Measurements from ENCODE around the gene TSPEAR. TPM values are rescaled to one million over a fixed set of nuclear protein-coding genes. Genes with fewer than 3 reads are reported as not detected.

Gene TSPEAR
- total RNA-seq, 1 experiment from 2014 or later = 0.32 TPM

DNA sequence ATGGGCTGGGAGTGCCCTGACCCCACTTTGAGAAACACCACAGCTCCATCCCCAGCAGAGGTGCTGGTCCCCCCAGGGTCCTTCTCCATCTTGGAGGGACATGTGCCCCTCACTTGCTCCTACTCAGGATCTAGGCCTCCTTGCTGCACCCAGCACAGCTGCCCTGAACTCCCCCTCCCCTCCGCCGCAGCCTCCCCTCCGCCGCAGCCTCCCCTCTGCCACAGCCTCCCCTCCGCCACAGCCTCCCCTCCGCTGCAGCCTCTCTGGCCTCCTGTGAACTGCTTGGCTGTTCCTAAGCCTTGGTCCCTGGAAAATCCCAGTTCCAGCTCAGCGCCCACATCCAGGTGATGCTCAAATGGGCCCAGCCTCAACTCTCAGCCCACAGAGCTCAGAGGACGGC is 15.9 kb upstream of the TSPEAR start:
- intact Hi-C loops (cut with micrococcal nuclease; ENCODE audit: unreplicated experiment) = no loop called here
- no TSS peak for BruUV-seq (replicated peaks)
- H3K36me3 ChIP-seq (ENCODE audit: control insufficient read depth, insufficient read depth, low read length) = no peaks in the 10 kb centered on the region
- Mint-ChIP-seq H3K4me1 (ENCODE audit: low read depth, unreplicated experiment) (no peaks in the 10 kb centered on the region), H3K36me3 (ENCODE audit: insufficient read depth, unreplicated experiment) (no peaks in the 10 kb centered on the region), H3K9me3 (ENCODE audit: unreplicated experiment) (no peaks in the 10 kb centered on the region), H3K27ac (ENCODE audit: unreplicated experiment) (no peak overlapping the region), H3K4me3 (ENCODE audit: unreplicated experiment) (no peak overlapping the region), H3K27me3 (ENCODE audit: insufficient read depth, unreplicated experiment) (peaks cover 2% of the 10 kb centered on the region)
- no peaks in the 10 kb centered on the region for H3K9me3 ChIP-seq
- ChIA-PET CTCF (no interaction called here), POLR2A (no interaction called here)
- DNase-seq = no peak
- no peak overlapping the region for H3K4me3 ChIP-seq (ENCODE audit: low read depth, low read length)
- no peak for TF ChIP-seq CTCF (IDR thresholded peaks at IDR 0.05; ENCODE audit: insufficient read depth in 1 of 2, low read depth in 1 of 2, low read length in 1 of 2, severe bottlenecking in 1 of 2, unreplicated experiment in 1 of 2)
- H3K27me3 ChIP-seq (replicated peaks; ENCODE audit: control insufficient read depth, insufficient read depth, low read length) = no peaks in the 10 kb centered on the region
- no peaks in the 10 kb centered on the region for H3K4me1 ChIP-seq

GRCh38 chr21:44726826-44727225 is 15.5 kb upstream of the TSPEAR start:
- no TSS peak for BruUV-seq (replicated peaks)
- Mint-ChIP-seq H3K4me1 (ENCODE audit: low read depth, unreplicated experiment) (no peaks in the 10 kb centered on the region), H3K36me3 (ENCODE audit: insufficient read depth, unreplicated experiment) (no peaks in the 10 kb centered on the region), H3K27ac (ENCODE audit: unreplicated experiment) (no peak overlapping the region), H3K4me3 (ENCODE audit: unreplicated experiment) (no peak overlapping the region), H3K27me3 (ENCODE audit: insufficient read depth, unreplicated experiment) (peaks cover 2% of the 10 kb centered on the region), H3K9me3 (ENCODE audit: unreplicated experiment) (no peaks in the 10 kb centered on the region)
- intact Hi-C loops (cut with micrococcal nuclease; ENCODE audit: unreplicated experiment) = no loop called here
- DNase-seq = no peak
- H3K4me3 ChIP-seq (ENCODE audit: low read depth, low read length) = no peak overlapping the region
- POLR2A ChIA-PET = no interaction called here
- CTCF ChIA-PET = no interaction called here
- H3K36me3 ChIP-seq (ENCODE audit: control insufficient read depth, insufficient read depth, low read length) = no peaks in the 10 kb centered on the region
- no peaks in the 10 kb centered on the region for H3K27me3 ChIP-seq (replicated peaks; ENCODE audit: control insufficient read depth, insufficient read depth, low read length)
- no peaks in the 10 kb centered on the region for H3K9me3 ChIP-seq
- no peaks in the 10 kb centered on the region for H3K4me1 ChIP-seq
- TF ChIP-seq CTCF (IDR thresholded peaks at IDR 0.05; ENCODE audit: insufficient read depth in 1 of 2, low read depth in 1 of 2, low read length in 1 of 2, severe bottlenecking in 1 of 2, unreplicated experiment in 1 of 2) = no peak

- POLR2A ChIA-PET = no interaction called here
- no TSS peak for BruUV-seq (replicated peaks)
- Mint-ChIP-seq H3K27ac (ENCODE audit: unreplicated experiment) (no peak overlapping the region), H3K9me3 (ENCODE audit: unreplicated experiment) (no peaks in the 10 kb centered on the region), H3K4me1 (ENCODE audit: low read depth, unreplicated experiment) (no peaks in the 10 kb centered on the region), H3K4me3 (ENCODE audit: unreplicated experiment) (no peak overlapping the region), H3K36me3 (ENCODE audit: insufficient read depth, unreplicated experiment) (no peaks in the 10 kb centered on the region), H3K27me3 (ENCODE audit: insufficient read depth, unreplicated experiment) (peaks cover 6% of the 10 kb centered on the region)
- intact Hi-C loops (cut with micrococcal nuclease; ENCODE audit: unreplicated experiment) = no loop called here
- no peaks in the 10 kb centered on the region for H3K36me3 ChIP-seq (ENCODE audit: control insufficient read depth, insufficient read depth, low read length)
- no peaks in the 10 kb centered on the region for H3K4me1 ChIP-seq
- no peak for DNase-seq
- CTCF ChIA-PET = no interaction called here
- no peak overlapping the region for H3K4me3 ChIP-seq (ENCODE audit: low read depth, low read length)
- H3K27me3 ChIP-seq (replicated peaks; ENCODE audit: control insufficient read depth, insufficient read depth, low read length) = no peaks in the 10 kb centered on the region
- no peak for TF ChIP-seq CTCF (IDR thresholded peaks at IDR 0.05; ENCODE audit: insufficient read depth in 1 of 2, low read depth in 1 of 2, low read length in 1 of 2, severe bottlenecking in 1 of 2, unreplicated experiment in 1 of 2)
- H3K9me3 ChIP-seq = no peaks in the 10 kb centered on the region
Observed at GRCh38 chr21:44724926-44725325, 13.6 kb upstream of the TSPEAR start.

All from Caco-2 (cell line).